GM18909 (cell line): Measurements from ENCODE around the gene RYR2.

Experiments
- ATAC-seq: cut with Tn5 transposase; IDR thresholded peaks from one replicate; pipeline ENCODE4 v1.9.1; 2021; ENCODE audit warnings: mild to moderate bottlenecking; ENCODE audit not compliant: unreplicated experiment, poor library complexity

Gene RYR2

DNA sequence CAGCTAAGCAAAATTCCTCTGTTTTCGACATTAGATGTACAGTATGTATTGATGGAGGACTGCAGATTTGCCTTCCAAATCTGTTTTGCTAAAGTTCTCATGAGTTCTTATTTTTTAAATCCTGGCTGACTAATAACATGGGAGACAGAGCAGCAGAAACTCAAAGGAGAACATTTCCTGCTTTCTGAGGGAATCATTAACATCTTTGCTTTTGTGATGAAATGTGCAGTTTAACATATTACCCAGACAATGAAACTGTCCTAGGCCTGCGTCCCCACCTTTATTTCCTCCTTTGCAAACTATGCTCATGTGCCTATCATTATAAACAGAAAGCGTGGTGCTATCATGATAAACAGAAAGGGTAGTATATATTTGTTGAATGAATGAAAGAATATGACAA, 698.9 kb downstream of the RYR2 start:
- no peak for ATAC-seq

- ATAC-seq = no peak
Measured at GRCh38 chr1:237745545-237745944, 703.6 kb downstream of the RYR2 start.

- no peak for ATAC-seq
Measured at GRCh38 chr1:237748171-237748960, 706.4 kb downstream of the RYR2 start.

DNA sequence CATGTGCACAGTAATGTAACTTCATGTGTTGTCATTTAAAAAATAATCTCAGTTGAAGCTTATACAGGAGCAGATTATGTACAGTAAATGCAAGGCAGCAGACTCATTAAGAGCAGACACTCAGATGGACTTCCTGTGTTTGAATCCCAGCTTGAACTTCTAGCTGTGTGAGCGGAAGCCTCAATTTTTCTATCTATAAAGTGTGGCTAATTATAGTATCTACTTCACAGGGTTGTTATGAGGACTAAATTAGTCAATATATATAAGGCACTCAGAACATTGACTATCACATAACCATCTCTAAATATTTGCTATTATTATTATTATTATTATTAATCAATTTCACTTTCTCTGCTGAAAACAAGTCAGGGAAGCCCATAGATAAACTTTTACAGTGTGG, 707.1 kb downstream of the RYR2 start:
- ATAC-seq = no peak

GRCh38 chr1:237751090-237751489, 709.1 kb downstream of the RYR2 start:
- no peak for ATAC-seq

DNA sequence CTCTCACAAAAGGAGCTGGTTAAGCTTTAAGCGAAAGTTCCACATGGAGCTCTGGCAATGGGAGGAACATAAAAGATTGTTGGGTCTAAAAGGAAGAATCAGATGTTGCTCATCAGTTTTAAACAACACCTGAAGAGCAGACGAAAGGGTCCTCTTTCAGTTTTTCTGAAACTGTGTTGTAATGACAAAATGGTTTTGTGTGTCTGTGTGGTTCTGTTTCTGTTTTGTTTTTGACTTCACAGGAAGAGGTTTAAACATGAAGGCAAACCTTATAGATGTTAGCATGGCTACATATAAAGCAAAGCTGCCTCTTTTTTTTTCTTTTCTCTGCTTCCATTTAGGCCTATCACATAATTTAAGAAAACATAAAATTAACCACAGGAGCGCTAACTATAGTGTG, 712.6 kb downstream of the RYR2 start:
- ATAC-seq = no peak

DNA sequence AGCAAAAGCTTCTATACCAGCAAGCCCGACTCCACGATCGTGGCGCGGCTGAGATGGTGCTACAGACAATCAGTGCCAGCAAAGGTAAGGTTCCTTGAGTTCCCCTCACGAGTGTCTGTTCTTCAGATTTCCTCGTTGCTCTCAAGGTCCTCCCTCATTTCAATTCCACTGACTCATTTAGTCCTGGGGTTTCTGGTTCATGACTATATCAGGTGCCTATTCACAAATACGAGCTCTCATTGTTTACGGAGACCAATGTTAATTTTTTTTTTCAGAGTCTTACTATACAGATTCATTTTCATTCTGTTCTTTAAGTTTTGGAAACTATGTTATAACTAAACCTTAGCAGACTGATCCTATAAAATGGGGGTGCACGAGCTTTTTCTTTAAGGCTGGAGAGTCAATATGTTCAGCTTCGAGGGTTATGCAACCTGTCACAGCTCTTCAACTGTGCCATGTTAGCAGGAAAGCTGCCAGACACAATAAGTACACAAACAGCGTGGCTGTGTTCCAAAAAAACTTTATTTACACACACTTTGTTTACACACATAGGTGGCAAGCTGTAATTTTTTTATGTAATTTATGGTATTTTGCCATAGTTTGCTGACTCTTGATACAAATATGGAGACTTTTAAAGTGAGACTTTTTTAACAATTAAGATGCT, 714.5 kb downstream of the RYR2 start:
- ATAC-seq = no peak

- ATAC-seq = no peak
Measured at GRCh38 chr1:237759377-237759776, 717.4 kb downstream of the RYR2 start.

- no peak for ATAC-seq
Measured at GRCh38 chr1:237760951-237761350, 719.0 kb downstream of the RYR2 start.

DNA sequence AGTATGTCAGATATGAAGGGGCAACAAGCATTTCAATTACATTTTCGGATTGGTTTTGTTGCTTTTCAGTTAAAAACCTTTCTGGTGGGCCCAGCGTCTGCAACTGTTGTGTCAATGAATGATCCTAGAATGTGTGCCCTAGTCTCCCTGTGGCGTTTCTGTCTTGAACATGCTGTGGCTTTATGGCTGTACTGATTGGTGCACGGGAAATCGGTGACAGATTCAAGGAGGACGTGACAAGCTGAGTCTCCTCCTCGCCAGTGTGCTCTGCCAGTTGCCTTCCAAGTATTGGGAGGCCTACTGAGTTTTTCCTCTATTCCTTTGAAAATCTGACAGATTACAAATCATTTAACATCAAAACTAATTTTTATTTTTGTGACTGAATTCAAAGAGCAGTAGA, 721.2 kb downstream of the RYR2 start:
- ATAC-seq = no peak

- ATAC-seq = no peak
Measured at GRCh38 chr1:237763751-237764150, 721.8 kb downstream of the RYR2 start.

- no peak for ATAC-seq
Measured at GRCh38 chr1:237769916-237770315, 727.9 kb downstream of the RYR2 start.

DNA sequence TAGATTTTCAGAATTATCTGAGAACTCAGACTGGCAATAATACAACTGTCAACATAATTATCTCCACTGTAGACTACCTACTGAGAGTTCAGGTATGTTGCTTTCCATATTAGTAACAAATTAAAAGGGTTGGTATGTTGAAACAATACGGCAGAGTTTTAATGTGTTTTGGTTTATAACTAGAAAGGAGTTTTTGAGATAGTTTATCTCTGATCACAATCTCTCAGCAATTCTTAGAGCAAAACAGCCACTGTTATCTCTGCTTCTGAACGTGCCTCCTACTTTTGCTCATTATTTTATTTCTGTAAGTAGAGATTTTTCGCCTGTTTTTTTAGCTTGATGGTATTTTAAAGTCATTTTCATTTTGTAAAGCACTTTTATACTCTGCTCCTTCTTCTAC, 730.0 kb downstream of the RYR2 start:
- ATAC-seq = no peak

DNA sequence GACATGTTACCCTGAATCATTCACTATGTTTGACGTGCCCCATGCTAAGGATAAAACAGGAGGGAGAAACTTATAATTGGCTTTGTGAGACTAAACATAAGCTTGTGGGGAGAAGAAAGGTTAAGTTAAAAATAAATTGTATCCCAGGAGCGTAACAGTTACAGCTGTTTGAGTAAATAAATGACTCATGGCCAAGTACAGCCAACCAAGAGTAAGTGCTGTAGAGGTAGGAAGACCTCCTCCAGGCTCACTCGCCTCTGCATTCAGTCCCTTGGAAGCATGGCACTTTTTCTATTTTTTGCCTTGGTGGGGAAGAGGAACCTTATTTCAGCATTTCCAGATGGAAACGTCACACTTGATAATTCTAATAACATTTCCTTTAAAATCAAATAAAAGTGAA, 732.3 kb downstream of the RYR2 start:
- ATAC-seq = no peak

DNA sequence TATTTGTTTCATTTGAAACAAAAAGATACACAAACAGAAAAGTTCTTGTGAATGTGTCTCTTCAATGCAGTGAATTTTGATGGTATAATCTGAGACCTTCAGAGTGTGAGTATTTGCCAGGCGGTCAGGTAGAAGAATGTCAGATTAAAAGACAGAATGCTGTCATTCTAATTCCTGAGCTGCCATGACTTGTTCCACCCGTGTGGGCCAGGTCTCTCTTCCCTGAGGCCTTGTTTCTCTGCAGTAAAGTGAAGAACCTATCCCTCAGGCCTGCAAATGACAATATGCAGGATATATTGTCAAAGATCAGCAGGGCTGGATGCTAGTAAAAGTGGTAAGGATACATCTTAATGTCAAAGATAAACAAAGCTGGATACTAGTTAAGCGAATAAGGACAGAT, 737.4 kb downstream of the RYR2 start:
- ATAC-seq = no peak

DNA sequence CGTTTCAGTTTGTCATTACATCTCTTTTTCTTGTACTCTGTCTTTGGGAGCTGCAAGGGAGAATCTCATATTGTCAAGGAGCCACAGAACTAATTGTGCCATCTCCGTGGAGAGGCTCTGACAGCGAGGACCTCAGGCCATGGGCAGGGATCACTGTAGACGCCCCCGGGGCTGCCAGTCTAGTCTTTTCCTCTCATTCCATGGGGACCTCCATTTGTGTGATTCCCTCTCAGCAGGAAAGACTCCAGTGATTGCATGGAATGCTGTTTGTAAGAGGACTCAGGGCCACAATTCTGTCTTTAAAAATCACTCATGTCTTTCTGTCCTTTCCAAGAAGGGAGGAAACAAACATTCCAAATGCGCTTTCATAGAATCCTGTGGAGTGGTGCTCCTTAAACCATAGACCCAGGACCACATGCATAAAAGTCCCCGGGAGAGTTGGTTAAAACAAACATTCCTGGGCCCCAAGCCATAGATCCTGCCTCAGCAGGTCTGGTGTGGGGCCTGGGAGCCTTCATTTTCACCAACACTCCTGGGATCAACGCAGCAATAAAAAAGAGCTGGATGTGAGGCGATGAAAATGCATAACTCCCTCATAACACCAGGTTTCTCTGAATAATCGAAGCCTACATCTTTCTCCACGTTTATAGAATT, 744.2 kb downstream of the RYR2 start:
- ATAC-seq = no peak

DNA sequence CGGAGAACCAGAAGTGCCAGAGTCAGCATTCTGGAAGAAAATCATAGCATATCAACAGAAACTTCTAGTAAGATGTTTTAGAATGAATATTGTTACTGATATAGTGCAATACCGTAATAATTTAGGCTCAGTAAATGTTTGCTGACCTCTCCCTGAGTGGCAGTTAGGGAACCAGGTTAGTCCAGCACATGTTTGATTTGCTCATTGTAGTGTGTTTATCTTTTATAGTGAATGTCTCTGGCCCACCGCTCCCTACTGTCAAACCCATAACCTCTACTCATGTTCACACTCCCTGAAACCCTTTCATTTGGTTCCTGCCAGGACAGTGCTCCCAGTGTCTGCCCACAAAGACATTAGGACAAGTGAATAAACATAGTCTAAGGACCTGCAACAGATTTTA, 746.1 kb downstream of the RYR2 start:
- ATAC-seq = no peak

DNA sequence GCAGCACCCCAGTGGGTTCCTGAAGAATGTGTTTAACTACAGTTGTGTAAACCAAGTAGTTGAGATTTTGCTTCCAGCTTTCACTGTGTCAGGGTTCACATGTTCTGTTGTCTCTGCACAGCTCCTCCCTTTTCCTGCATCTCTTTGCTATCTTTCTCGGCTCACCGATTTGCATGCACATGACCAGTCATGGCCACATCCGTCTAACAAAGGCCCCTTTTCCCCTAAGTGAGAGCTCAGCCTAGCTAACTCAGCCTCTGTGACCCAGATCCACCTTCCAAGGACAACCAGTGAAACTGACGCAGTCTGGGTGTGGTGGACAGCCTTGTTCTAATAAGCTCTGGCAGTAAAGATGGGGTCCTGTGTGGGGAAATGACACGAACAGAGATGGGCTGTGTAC, 747.6 kb downstream of the RYR2 start:
- no peak for ATAC-seq

- no peak for ATAC-seq
Measured at GRCh38 chr1:237791592-237791991, 749.6 kb downstream of the RYR2 start.

GRCh38 chr1:237792149-237792548, 750.2 kb downstream of the RYR2 start:
- ATAC-seq = no peak

GRCh38 chr1:237792726-237793125, 750.7 kb downstream of the RYR2 start:
- ATAC-seq = no peak

GRCh38 chr1:237794071-237794470, 752.1 kb downstream of the RYR2 start:
- ATAC-seq = no peak
